PFSK-1 (cell line): ENCODE data around the gene SPRYD7.

ENCODE experiments used
- POLR2AphosphoS5 ChIP-seq: IDR thresholded peaks from 2 replicates; pipeline ENCODE4 v1.6.1; 2012; ENCODE audit warnings: low read depth, mild to moderate bottlenecking, control low read depth, low read length, moderate library complexity
- SIN3A ChIP-seq: IDR thresholded peaks from 2 replicates; pipeline ENCODE4 v1.6.1; 2012; ENCODE audit warnings: mild to moderate bottlenecking, low read length, moderate library complexity, borderline replicate concordance; ENCODE audit not compliant: insufficient read depth
- TAF1 ChIP-seq: IDR thresholded peaks from 2 replicates; pipeline ENCODE4 v1.6.1; 2012; ENCODE audit warnings: low read length, control low read depth, borderline replicate concordance; ENCODE audit not compliant: insufficient read depth
- TF ChIP-seq, protein P1 (sequence below), 2 experiments: IDR thresholded peaks; 2 replicates each; pipeline versions ENCODE4 v1.6.1 to v1.8.0; 2011 to 2012; ENCODE audit warnings: low read depth in 2 of 2, low read length in 2 of 2, control low read depth in 1 of 2, inconsistent platforms in 1 of 2, mild to moderate bottlenecking in 1 of 2, moderate library complexity in 1 of 2; ENCODE audit not compliant: insufficient read depth in 1 of 2

DNA sequence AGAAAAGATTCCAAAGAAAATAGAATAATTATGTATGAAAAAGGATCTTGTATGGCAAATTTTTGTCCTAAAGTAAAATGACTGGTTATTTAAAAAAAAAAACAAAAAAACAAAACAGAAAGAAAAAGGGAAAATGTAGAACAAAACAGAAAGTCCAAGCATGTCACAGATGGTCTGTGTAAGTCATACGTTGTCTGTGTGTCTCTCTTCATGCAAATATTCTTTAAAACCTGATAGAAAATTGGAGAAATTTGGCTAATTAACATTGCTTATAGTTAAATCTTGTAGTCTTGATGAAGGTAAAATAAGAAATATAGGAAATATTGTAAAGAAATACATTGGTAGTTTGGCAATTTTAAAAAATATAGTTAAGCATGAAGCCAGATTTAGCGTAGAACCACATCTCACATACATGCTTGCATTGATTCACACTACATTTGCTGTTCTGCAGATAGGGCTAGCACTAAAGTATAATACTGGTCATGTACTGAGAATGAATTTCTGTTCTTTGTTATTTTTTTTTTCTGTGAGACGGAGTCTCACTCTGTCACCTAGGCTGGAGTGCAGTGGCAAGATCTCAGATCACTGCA is 58.4 kb downstream of the SPRYD7 start:
- TF ChIP-seq TAF1 (no peak), POLR2AphosphoS5 (no peak), SIN3A (no peak)
- TF ChIP-seq, protein P1, sequence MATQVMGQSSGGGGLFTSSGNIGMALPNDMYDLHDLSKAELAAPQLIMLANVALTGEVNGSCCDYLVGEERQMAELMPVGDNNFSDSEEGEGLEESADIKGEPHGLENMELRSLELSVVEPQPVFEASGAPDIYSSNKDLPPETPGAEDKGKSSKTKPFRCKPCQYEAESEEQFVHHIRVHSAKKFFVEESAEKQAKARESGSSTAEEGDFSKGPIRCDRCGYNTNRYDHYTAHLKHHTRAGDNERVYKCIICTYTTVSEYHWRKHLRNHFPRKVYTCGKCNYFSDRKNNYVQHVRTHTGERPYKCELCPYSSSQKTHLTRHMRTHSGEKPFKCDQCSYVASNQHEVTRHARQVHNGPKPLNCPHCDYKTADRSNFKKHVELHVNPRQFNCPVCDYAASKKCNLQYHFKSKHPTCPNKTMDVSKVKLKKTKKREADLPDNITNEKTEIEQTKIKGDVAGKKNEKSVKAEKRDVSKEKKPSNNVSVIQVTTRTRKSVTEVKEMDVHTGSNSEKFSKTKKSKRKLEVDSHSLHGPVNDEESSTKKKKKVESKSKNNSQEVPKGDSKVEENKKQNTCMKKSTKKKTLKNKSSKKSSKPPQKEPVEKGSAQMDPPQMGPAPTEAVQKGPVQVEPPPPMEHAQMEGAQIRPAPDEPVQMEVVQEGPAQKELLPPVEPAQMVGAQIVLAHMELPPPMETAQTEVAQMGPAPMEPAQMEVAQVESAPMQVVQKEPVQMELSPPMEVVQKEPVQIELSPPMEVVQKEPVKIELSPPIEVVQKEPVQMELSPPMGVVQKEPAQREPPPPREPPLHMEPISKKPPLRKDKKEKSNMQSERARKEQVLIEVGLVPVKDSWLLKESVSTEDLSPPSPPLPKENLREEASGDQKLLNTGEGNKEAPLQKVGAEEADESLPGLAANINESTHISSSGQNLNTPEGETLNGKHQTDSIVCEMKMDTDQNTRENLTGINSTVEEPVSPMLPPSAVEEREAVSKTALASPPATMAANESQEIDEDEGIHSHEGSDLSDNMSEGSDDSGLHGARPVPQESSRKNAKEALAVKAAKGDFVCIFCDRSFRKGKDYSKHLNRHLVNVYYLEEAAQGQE (IDR thresholded peaks at IDR 0.05; ENCODE audit: insufficient read depth in 1 of 2, low read depth in 2 of 2, low read length in 2 of 2), result no peak
